NCI-H187 treated with DMSO at 0.1 percent for 48 hours (cell line): ENCODE measurements around the gene CLPSL2.
"Not testable (repeated sequence)": the region's sequence is repeated elsewhere in the genome, so short reads cannot be mapped to it uniquely, and the experiment has no call there.

Experiments used
- DNase-seq: peaks from one replicate; lab custom pipeline; 2025; lab: John Stamatoyannopoulos, UW

Gene CLPSL2

GRCh38 chr6:35776364-35777215 is at the start of gene CLPSL2:
CLPSL2 (plus strand) TSS chr6:35776598; CDS start chr6:35776619, 21 bp downstream.
- no peak for DNase-seq

- DNase-seq, result no peak
Observed at GRCh38 chr6:35727231-35727934, 49.0 kb upstream of the CLPSL2 start.

- DNase-seq, result peak; percentile 34
Observed at GRCh38 chr6:35727935-35728682, 48.3 kb upstream of the CLPSL2 start.

DNA sequence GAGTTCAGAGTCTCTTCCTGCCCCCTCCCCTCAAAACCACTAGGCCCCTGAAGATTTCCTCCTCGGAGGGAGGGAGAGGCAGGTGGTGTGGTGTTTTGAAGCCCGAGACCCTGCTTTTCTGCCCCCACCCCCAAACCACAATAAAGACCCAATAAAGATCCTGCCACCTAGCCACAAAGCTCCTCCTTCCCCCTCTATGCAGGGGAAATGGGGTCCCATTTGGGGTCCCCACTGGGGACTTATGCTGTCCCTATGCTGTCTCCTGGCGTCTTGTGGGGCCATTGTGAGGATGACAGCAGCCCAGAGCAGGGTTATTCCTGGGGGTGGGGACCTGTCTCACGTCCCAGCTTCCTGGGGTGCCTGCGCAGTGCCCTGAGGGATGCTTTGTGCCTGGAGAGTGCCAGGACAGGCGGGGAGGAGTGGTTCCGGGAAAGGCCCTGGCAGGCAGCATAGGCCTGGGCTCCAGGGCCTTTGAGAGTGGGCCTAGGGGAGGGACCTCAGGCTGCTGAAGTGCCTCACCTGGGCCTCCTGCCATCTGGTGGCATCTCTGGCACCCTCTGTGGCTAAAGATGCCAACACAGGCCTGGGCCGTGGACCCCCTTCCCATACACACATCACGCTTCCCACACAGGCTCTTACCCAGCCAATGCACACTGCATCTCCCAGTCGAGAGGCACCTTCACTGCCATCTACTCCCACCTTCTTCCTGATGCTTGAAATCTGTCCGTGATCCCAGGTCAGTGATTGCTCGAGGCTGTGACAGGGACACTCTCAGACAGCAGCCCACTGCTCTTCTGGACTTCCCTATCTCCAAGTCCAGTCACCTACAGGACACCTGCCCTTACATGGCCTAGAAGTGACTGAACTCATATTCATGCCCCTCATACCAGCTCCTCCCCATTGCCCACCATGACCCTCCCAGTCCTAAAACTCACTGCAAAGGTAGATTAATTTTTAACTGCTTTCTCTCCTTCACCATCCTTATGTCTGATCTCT is 47.4 kb upstream of the CLPSL2 start:
- no peak for DNase-seq

- DNase-seq, result no peak
Observed at GRCh38 chr6:35729722-35730121, 46.7 kb upstream of the CLPSL2 start.

DNA sequence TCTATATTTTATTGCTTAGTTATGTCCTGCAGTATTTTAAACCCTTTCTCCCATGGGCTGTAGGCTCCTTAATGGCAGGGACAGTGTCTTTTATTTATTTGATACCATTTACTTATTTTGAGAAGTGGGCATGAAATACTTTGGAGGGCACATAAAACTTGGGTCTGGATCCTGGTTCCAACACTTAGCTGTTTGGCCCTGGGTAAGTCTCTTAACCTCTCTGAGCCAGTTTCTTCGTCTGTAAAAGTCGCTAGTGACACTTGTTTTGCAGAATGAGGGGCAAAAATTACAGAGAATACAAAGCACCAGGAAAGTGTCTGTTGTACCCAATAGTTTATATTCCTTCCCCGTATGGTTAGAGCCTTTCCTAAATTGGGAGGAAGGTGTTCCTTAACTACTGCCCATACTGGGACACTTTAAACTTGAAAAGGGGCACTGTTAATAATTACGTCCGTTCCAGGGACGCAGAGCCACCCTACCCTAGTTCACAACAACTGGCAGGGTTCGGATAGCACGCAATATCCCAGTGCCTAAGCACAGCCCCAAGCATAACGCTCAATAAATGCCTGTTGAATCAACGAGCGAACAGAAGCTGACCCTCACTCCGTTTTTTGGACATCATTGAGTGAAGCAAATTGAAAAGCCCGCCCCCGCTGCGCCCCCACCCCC is 45.5 kb upstream of the CLPSL2 start:
- no peak for DNase-seq

DNA sequence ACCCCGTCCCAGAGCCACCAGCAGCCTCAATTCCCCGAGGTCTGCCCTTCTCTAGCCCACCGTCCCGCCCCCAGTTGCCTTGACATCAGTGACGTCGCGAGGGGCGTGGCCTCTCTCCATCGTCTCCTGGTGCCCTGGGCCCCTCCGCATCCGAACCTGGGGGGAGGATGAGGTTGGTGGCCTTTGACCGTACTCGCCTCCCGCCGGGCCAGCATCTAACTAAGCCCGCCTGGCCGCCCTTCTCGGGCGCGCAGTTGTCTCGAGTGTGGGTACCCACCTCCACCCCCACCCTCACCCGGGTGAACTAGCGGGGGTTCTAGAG is 45.0 kb upstream of the CLPSL2 start:
- peak; percentile 22 for DNase-seq

DNA sequence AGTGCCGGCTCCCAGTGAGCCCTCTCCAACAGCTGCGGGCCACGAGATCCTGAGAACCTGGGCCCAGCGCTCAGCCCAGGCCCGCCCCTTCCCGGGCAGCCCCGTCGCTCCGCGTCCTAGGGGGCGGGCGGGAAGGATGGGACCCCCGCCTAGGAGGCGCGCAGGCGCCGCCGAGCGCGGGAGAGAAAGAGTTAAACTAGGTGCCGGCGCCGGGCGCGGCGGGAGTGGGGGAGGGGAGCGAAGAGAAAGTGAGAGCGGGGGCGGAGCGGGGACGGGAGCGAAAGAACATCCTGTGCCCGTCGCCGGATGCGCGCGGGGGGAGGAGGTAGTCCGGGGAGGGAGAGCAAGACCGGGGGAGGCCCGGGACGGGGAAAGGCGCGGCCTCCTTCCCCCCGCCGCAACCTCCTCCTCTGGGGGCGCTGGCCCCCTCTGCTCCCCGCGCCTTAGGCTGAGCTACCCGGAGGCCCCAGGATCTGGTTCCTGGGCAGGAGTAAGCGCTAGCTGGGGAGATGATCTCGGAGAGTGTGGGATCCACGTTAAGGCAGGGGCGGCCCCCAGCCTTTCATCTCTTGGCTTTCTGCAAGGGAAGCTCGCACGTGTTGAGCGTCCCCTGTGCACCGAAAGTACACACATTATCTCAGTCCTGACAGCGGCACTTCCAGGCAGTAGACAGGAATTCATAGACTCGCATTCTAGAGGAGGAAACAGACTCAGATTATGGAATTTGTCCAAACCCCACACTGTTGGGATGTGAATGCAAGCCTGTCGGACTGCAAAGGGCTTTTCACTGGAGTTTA is 44.5 kb upstream of the CLPSL2 start:
- DNase-seq, result no peak

DNA sequence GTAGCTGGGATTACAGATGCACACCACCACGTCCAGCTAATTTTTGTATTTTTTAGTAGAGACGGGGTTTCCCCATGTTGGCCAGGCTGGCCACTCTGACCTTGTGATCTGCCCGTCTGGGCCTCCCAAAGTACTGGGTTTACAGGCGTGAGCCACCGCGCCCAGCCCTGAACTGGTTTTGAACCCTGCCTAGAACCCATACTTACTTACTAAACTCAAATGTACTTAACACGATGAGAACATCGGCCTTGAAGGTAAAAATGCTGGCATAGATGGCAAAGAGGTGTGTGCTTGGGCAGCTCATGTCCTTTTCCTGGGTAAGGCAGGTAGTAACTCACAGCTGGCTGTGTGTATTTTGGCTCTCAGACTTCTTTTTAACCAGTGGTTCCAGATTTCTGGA is 42.8 kb upstream of the CLPSL2 start:
- no peak for DNase-seq

DNA sequence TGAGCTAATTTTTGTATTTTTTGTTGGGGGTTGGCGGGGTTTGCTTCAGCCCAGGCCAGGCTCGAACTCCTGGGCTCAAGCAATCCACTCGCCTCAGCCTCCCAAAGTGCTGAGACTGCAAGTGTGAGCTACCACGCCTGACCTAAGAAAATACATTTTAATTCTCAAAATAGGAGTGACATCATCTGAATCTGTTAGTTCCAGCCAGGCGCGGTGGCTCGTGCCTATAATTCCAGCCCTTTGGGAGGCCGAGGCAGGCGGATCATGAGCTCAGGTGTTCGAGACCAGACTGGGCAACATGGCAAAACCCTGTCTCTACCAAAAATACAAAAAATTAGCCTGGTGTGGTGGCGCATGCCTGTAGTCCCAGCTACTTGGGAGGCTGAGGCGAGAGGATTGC is 42.1 kb upstream of the CLPSL2 start:
- DNase-seq, result not testable (repeated sequence)

GRCh38 chr6:35735452-35735851 is 40.9 kb upstream of the CLPSL2 start:
- no peak for DNase-seq

GRCh38 chr6:35736253-35736894 is 40.0 kb upstream of the CLPSL2 start:
- no peak for DNase-seq

DNA sequence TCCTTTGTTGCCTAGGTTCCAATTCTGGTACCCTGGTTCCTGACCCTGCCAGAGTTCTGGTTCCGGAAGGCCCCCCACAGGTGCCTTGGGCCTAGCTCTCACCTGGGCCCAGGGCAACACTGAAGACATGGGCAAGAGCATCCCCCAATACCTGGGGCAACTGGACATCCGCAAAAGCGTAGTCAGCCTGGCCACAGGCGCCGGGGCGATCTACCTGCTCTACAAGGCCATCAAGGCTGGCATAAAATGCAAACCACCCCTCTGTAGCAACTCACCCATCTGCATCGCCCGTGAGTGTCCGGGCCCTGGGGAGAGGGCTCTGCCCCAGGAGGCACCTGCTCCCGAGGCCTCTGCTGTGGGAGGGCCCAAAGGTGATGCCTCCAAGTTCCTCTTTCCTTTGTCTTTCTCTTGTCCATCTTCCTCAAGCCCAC is 39.4 kb upstream of the CLPSL2 start, which contains the start of gene ARMC12:
TSS of gene ARMC12 (plus strand) at position 51 of the 431 bp plus-strand sequence. CDS start at position 128, 77 bp downstream.
- DNase-seq, result no peak

- peak; percentile 41 for DNase-seq
Observed at GRCh38 chr6:35737413-35738211, 38.8 kb upstream of the CLPSL2 start.

DNA sequence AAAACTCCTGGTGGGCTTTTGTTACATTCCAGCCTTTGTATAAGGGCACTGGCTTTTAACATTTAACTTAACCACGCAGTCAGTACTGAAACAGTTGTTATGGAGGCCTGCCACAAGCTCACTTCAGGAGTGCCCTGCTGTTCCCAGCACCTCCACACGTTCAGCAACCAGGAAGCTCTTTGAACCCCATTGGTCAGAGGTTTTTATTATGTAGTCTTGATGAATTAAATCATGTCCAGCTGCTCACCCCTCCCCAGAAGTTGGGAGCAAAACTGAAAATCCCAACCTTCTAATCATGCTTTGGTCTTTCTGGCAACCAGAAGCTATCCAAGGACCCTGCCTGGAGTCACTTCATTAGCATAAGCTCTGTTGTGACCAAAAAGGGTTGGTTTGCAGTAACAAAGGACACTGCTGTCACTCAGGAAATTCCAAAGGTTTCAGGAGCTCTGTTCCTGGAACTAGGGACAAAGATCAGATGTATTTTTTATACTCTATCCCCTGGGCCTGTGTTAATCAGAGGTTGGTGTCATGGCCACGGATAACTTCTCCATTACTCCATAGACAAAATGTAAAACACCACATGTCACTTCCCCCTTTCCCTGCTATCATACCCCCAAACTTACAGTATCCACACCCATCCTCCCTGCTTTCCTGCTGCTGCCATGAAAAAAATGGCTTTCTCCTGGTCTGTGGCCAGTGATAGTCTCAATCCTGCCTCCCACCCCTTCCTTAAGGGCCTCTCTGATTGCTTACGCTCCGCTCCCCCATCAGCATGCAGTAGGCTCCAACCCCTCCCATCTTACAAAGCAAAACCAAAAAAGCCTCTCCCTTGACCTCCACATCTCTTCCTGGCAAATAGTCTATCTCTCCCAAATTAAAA is 36.5 kb upstream of the CLPSL2 start:
- DNase-seq, result no peak

- no peak for DNase-seq
Observed at GRCh38 chr6:35742842-35743241, 33.6 kb upstream of the CLPSL2 start.

- DNase-seq, result no peak
Observed at GRCh38 chr6:35745509-35745908, 30.9 kb upstream of the CLPSL2 start.

DNA sequence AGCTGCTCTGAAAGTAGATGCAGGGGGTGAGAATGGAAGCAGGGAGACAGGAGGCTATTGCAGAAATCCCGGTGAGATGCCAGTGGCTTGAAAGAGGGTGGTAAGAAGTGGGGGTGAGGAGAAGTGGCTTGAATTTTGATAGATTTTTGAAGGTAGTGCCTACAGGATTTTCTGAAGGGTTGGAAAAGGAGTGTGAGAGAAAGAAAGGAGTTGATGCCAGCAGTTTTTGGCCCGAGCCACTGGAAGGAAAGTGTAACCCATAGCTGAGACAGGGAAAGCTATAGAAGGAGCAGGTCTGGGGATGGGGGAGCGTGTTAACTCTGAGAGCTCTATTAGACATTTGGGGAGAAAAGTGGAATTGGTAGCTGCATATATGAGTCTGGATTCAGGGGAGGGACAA is 29.9 kb upstream of the CLPSL2 start:
- no peak for DNase-seq
